Prostate gland (tissue), 2 donors: Measurements from ENCODE around the gene CTNND2.

Experiments used
- POLR2A ChIP-seq: fragments of 450-650 bp; IDR thresholded peaks from one replicate; pipeline ENCODE4 v1.6.1; 2016; ENCODE audit warnings: antibody characterized with exemption, mild to moderate bottlenecking
- POLR2AphosphoS5 ChIP-seq: sonication (generic); formaldehyde crosslinking; IDR thresholded peaks from one replicate; pipeline ENCODE4 v1.6.1; 2017; ENCODE audit warnings: antibody characterized with exemption
- TF ChIP-seq, protein P1 (sequence below), 4 experiments: fragments of 200-600 bp in 2 of 4; fragments of 450-650 bp in 2 of 4; sonication (generic) in 2 of 4; IDR thresholded peaks; 1 replicate in 3 of 4; 2 replicates in 1 of 4; pipeline ENCODE4 v1.5.1; 2016 to 2019; ENCODE audit warnings: antibody characterized with exemption in 4 of 4, mild to moderate bottlenecking in 2 of 4, moderate library complexity in 2 of 4

DNA sequence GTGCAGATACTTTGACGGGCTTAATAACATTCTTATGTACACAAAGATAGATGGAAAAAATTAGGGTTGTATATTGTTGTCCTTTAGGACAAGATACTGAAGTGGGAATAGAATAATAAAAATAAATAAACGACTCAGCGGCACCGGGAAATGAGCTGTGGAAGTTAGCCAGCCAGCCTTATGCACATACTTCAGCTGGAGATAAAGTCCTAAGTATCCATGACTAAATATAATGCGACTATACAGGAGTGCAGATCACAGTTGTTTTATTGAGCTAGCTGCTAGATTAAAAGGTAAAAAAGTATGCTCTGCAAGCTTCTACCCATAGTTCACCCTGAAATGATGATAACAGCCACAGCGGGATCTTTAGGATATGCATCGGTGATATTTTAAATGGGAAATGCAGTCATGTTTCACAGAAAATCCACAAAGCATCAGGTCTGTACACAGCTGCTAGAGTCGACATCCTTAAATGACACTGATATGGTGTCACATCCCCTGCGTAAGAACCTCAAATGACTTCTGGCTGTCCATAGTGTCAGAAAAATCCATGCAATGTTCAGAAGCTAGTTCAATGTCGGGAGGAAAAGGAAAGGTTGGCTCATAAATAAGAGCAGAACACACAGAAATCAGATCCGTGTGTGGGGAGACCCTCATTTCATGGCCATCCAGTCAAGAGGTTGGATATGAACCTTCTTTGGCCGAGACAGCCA lies 750.4 kb downstream of the CTNND2 start:
- TF ChIP-seq, protein P1, sequence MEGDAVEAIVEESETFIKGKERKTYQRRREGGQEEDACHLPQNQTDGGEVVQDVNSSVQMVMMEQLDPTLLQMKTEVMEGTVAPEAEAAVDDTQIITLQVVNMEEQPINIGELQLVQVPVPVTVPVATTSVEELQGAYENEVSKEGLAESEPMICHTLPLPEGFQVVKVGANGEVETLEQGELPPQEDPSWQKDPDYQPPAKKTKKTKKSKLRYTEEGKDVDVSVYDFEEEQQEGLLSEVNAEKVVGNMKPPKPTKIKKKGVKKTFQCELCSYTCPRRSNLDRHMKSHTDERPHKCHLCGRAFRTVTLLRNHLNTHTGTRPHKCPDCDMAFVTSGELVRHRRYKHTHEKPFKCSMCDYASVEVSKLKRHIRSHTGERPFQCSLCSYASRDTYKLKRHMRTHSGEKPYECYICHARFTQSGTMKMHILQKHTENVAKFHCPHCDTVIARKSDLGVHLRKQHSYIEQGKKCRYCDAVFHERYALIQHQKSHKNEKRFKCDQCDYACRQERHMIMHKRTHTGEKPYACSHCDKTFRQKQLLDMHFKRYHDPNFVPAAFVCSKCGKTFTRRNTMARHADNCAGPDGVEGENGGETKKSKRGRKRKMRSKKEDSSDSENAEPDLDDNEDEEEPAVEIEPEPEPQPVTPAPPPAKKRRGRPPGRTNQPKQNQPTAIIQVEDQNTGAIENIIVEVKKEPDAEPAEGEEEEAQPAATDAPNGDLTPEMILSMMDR (IDR thresholded peaks at IDR 0.05), result no peak
- TF ChIP-seq POLR2A, result no peak
- TF ChIP-seq POLR2AphosphoS5, result no peak
